Fibroblast of skin of right quadriceps (primary cell): ENCODE data around the gene PCDH9.
"Not testable (repeated sequence)": the region's sequence is repeated elsewhere in the genome, so short reads cannot be mapped to it uniquely, and the experiment has no call there.

Source experiments
- DNase-seq: peaks from one replicate; pipeline ENCODE4 v3.0.0-alpha.2; 2013

The PCDH9 gene

DNA sequence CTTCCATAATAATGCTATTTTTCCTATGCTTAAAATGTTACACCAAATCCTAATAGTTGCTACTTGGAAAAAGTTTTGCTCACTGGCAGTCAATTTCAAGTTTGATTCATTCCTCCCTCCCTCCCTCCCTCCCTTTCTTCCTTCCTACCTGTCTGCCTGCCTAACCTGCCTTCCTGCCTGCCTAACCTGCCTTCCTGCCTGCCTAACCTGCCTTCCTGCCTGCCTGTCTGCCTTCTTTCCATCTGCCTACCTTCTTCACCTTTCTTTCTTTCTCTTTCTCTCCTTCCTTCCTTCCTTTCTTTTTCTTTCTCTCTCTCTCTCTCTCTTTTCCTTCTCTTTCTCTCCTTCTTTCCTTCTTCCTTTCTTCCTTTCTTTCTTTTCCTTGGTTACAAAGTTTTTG is 418.7 kb downstream of the PCDH9 start:
- DNase-seq: no peak

GRCh38 chr13:66809485-66809884 is 420.7 kb downstream of the PCDH9 start:
- peak; percentile 27 for DNase-seq

- no peak for DNase-seq
Observed at GRCh38 chr13:66807251-66807650, 422.9 kb downstream of the PCDH9 start.

- DNase-seq: peak; percentile 69
Observed at GRCh38 chr13:66805657-66806056, 424.5 kb downstream of the PCDH9 start.

DNA sequence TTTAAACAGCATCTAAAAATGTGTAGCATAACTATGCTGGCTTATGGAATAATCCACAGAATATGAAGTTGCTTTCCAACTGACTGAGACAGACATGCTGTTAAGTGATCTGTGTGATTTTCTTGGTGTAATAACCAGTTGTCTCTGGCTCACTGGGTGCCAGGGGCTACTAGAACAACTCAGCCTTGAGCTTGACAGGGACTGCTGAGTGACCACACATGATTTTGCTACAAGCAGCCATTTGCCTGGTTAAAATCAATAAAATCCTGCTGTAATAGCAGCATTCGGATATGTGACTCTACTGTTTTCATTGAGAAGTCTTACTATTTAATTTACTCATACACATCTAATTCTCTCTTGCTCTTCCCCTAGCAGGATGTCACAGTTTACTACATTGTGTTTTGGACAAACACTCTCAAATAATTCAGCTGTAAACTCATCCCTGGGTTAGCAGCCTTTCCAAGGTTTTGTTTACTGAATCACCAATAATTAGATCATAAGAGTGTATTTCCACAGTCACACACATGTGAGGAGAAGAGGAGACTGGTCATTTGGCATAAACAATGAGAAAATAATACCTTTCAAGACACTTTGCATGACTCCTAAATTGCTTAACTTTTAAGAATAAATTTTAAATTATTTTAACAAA is 426.2 kb downstream of the PCDH9 start:
- DNase-seq: peak; percentile 1

- DNase-seq: no peak
Observed at GRCh38 chr13:66803013-66803807, 426.9 kb downstream of the PCDH9 start.

DNA sequence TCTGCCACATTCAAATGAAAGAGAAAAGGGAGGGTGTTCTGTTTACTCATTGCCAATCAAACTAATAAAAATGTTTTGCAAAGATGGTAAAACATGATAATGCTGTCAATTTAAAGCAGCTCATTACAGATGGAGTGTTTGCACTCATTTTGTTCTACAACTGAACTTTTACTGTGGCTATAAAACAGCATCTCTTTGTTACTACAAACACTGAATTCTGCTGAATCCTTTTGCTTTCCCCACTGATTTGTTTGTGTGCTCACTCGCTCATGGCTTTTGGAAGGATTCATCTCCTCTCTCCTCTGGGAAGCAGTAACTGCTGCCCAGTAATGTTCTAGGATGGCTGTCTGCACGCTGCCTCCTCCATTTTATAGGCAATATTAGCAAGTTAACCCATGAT is 434.5 kb downstream of the PCDH9 start:
- no peak for DNase-seq

- no peak for DNase-seq
Observed at GRCh38 chr13:66794340-66795031, 435.6 kb downstream of the PCDH9 start.

- DNase-seq: no peak
Observed at GRCh38 chr13:66790861-66791260, 439.3 kb downstream of the PCDH9 start.

- no peak for DNase-seq
Observed at GRCh38 chr13:66781241-66781640, 448.9 kb downstream of the PCDH9 start.

DNA sequence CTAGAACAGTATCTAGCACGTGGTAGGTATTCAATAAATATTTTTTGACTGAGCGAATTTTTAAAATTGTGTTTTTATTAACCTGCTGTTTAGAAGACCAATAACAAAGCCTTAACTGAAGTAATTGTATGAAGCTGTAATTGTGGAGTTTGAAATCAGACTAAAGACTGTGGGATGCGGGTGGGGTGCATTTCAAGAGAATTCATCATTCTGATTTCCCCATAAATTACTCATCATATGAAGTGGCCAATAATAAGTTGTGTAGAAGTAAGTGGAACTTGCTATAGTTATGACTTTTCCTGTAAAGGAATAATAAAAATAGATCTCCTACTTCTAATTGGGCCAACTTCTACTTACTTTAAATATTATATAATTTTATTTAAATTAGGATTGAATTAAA is 449.3 kb downstream of the PCDH9 start:
- peak; percentile 18 for DNase-seq

- no peak for DNase-seq
Observed at GRCh38 chr13:66778461-66778860, 451.7 kb downstream of the PCDH9 start.

- no peak for DNase-seq
Observed at GRCh38 chr13:66775196-66775595, 454.9 kb downstream of the PCDH9 start.

DNA sequence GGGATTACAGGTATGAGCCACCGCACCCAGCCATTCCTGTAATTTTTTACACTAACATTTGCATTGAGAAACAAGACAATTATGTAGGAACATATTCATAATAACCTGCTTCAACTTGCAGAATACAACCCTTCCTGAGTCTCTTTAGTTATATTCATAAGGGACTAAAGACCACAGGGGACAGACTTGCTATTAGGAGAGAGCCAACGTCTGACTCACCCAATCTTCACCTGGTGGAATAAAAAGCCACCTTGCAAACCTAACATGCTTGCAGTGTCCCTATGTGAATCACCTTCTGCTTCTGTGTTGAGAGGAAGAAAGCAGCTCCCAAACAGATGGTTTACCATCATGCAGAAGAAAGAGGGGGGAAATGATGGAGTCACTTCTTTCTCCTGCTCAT is 456.1 kb downstream of the PCDH9 start:
- no peak for DNase-seq

DNA sequence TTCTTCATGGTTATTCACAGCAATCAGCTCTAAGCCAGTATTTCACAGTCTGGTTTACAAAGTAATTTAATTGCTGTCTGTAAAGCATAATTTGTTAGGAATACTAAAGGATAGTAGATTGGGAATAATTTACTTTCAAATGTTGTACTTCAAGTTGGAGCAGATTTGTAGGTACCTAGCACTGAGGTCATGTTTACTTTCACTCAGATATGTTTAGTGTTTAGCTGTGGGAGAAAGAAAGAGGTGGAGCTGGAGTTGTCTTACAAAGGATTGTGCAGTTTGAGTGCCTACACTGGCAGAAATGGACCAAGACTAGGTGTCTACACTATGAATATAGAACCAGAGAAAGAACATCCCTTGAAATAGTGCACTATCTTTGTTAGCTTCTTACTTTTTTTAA is 464.6 kb downstream of the PCDH9 start:
- no peak for DNase-seq

DNA sequence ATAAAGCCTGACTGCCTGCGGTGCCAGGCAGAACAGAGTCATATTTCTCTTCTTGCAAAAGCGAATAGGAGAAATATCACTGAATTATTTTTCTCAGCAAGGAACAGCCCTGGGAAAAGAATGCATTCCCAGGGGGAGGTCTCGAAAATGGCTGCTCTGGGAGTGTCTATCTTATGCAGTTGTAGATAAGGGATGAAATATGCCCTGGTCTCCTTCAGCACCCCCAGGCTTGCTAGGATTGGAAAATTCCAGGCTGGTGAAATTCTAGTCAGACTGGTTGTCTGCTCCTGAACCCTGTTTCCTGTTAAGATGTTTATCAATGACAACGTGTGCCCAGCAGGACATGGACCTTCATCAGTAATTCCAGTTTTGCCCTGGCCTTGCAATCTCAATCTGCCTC is 469.5 kb downstream of the PCDH9 start:
- not testable (repeated sequence) for DNase-seq

DNA sequence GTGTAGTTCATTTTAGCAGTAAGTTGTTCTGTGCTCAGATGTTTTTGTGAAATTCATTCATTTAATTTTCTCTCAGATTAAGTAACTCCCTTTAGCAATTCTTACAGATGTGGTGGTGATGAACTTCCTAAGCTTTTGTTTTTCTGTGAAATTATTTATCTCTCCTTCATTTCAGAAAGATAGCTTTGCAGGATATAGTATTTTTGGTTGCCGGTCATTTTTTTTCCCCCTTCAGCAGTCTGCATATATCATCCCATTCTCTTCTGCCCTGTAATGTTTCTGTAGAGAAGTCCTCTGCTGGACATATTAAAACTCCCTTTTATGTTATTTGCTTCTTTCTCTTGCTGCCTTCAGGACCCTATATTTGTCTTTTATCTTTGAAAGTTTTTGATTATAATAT is 470.2 kb downstream of the PCDH9 start:
- DNase-seq: no peak

- DNase-seq: no peak
Observed at GRCh38 chr13:66751691-66752090, 478.4 kb downstream of the PCDH9 start.

- DNase-seq: no peak
Observed at GRCh38 chr13:66748712-66749111, 481.4 kb downstream of the PCDH9 start.

- DNase-seq: no peak
Observed at GRCh38 chr13:66745307-66745706, 484.8 kb downstream of the PCDH9 start.

- no peak for DNase-seq
Observed at GRCh38 chr13:66723576-66723975, 506.6 kb downstream of the PCDH9 start.

DNA sequence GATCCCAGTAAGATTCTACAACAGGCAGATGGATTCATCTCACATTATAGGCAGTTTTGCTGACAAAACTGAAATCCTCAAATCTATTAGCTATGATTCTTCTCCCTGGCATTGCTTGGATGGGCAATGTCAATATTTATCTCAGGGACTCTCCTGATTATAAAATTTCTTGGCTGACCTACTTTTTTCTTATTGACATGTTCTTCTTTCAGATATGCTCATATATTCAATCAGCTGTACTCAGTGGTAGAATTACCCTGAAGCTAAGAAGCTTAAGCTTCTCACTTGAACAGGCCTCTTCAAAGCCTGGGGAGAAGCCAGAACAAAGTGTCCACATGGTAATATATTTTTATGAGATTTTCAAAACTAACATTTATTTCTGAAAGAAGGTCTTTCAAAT is 513.6 kb downstream of the PCDH9 start:
- no peak for DNase-seq

GRCh38 chr13:66714795-66715194 is 515.3 kb downstream of the PCDH9 start:
- DNase-seq: no peak

DNA sequence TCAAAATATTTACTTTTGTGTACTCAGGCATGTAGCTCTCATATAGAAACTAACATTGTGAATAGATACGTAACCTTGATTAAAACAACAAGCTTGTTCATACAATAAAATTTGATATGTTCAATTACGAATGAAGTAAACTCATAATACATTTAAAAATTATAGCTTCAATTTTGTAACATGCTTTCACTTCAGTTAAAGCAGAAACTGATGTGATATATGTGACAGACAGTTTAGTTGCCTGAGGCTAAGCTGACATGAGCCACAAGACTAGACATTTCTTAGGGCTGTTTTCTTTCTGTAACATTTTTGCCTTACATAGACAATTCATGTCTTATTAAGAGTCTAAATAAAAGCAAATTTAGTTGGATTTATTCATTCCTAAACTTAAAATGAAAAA is 526.0 kb downstream of the PCDH9 start:
- no peak for DNase-seq
